HG03571 (cell line): Measurements from ENCODE around the gene WDR70.
"Not testable (repeated sequence)": the region's sequence is repeated elsewhere in the genome, so short reads cannot be mapped to it uniquely, and the experiment has no call there.

Experiments
- ATAC-seq: cut with Tn5 transposase; IDR thresholded peaks from one replicate; pipeline ENCODE4 v1.9.1; 2021; ENCODE audit not compliant: unreplicated experiment

Gene WDR70

GRCh38 chr5:37787742-37788141 is 408.6 kb downstream of the WDR70 start:
- ATAC-seq: no peak

- ATAC-seq: no peak
Measured at GRCh38 chr5:37789991-37790390, 410.9 kb downstream of the WDR70 start.

DNA sequence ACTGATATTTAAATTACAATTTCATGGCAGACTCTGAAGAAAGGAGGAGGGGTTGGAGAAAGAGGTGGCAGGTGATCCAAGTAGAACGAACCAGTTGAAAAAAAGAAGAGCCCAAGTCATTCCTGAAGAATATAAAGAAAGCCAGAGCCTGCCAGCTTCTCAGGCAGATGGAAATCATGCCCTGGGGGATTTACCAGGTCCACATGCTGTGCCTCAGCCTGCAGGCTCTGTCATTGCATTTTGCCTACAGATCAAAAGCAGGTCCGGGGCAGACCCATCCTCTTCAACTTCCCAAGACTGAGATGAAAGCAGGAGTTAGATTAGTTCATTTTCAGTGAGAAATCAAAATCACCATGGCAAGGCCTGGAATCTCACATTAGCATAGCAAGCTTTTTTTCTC is 412.2 kb downstream of the WDR70 start:
- no peak for ATAC-seq

DNA sequence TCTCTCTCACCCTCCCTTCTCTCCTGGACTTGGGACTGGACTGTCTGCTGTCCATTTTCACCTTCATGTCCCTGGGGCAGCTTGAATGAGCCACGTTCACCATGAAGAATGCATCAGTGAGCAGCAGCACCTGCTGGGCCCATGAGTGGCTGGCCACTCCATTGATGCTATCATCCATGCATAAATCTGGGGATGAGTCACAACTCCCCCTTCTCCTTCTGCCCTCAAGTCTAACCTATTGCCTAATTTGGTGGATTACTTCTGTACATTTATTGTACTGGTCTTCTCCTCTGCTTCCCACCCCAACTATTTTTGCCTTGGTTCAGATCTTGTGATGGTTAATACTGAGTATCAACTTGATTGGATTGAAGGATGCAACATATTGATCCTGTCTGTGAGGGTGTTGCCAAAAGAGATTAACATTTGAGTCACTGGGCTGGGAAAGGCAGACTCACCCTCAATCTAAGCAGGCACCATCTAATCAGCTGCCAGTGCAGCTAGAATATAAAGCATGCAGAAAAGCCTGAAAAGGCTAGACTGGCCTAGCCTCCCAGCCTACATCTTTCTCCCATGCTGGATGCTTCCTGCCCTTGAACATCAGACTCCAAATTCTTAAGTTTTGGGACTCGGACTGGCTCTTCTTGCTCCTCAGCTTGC is 414.0 kb downstream of the WDR70 start:
- ATAC-seq: no peak

DNA sequence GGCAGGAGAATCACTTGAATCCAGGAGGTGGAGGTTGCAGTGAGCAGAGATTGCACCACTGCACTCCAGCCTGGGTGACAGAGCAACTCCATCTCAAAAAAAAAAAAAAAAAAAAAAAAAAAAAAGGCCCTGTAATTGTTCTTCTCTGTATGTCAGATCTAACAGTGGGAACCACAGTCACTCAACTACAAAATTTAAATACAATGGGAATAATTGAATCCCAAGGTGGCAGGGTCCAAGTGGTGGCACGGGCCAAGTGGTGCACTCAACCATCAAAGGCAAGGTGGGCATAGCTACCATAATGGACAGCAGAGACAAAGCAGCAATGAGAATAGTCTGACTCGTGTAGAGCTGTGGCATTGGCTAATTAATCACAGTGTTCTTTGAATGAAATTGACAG is 416.2 kb downstream of the WDR70 start:
- not testable (repeated sequence) for ATAC-seq

GRCh38 chr5:37796435-37796834 is 417.3 kb downstream of the WDR70 start:
- not testable (repeated sequence) for ATAC-seq

- no peak for ATAC-seq
Measured at GRCh38 chr5:37799865-37800421, 420.8 kb downstream of the WDR70 start.

- no peak for ATAC-seq
Measured at GRCh38 chr5:37801521-37801920, 422.4 kb downstream of the WDR70 start.
